A549 (cell line): ENCODE measurements around the gene HDAC1. TPM values are rescaled to one million over a fixed set of nuclear protein-coding genes. Genes with fewer than 3 reads are reported as not detected.
"Not testable (repeated sequence)": the region's sequence is repeated elsewhere in the genome, so short reads cannot be mapped to it uniquely, and the experiment has no call there.

Experiments used
- ATAC-seq, 2 experiments: fragments of 200-7000 bp in 1 of 2; fragments of >200 bp in 1 of 2; cut with Nextera tagmentation in 1 of 2; cut with Tn5 transposase in 1 of 2; 3 replicates each; pipeline versions ENCODE4 v1.8.0 to v1.9.1; 2018 to 2020; ENCODE audit warnings: mild to moderate bottlenecking in 1 of 2, moderate library complexity in 1 of 2
- CTCF ChIA-PET: fragments of 300-600 bp; sonication (Branson Sonifier 250); formaldehyde crosslinking; extraction: SDS; loops from one replicate; lab custom pipeline; 2021; ENCODE audit warnings: antibody characterized with exemption, inconsistent platforms; lab: Yijun Ruan, JAX
- POLR2A ChIA-PET: fragments of 350-600 bp; formaldehyde crosslinking; extraction: SDS; loops from one replicate; lab custom pipeline; 2021; ENCODE audit warnings: antibody characterized with exemption, inconsistent platforms; lab: Yijun Ruan, JAX
- DNase-seq, 2 experiments: peaks; one replicate each; pipeline versions ENCODE4 v3.0.0 to v3.0.0-alpha.2; 2011 to 2016; ENCODE audit warnings: low read depth in 1 of 2, low spot score in 1 of 2
- FAIRE-seq: peaks from 2 replicates; lab custom pipeline; 2011; peaks lifted over from hg19 to GRCh38; lab: Jason Lieb, UNC
- H3K27ac ChIP-seq, 2 experiments: fragments of >200 bp; sonication (Bioruptor Twin); formaldehyde crosslinking; 3 replicates each; pipeline ENCODE4 v1.5.1; 2016 to 2017
- H3K4me1 ChIP-seq: fragments of >200 bp; sonication (Bioruptor Twin); formaldehyde crosslinking; 3 replicates; pipeline ENCODE4 v1.6.1; 2016
- H3K4me2 ChIP-seq: fragments of >200 bp; sonication (Bioruptor Twin); formaldehyde crosslinking; 3 replicates; pipeline ENCODE4 v1.6.1; 2016
- H3K4me3 ChIP-seq: fragments of >200 bp; sonication (Bioruptor Twin); formaldehyde crosslinking; 3 replicates; pipeline ENCODE4 v1.5.1; 2016
- H3K9me3 ChIP-seq: fragments of >200 bp; sonication (Bioruptor Twin); formaldehyde crosslinking; 3 replicates; pipeline ENCODE4 v1.6.1; 2016
- CBX8 ChIP-seq: fragments of 200-600 bp; sonication (generic); IDR thresholded peaks from 2 replicates; pipeline ENCODE4 v1.6.1; 2016
- EHF ChIP-seq: fragments of 250-450 bp; sonication (Bioruptor Pico); IDR thresholded peaks from 2 replicates; pipeline ENCODE4 v1.5.0; 2020; ENCODE audit warnings: mild to moderate bottlenecking
- EHMT2 ChIP-seq: fragments of 200-600 bp; sonication (generic); IDR thresholded peaks from 2 replicates; pipeline ENCODE4 v1.6.1; 2016; ENCODE audit warnings: antibody characterized with exemption, low read depth, mild to moderate bottlenecking, moderate library complexity
- ELK1 ChIP-seq: fragments of 150-350 bp; IDR thresholded peaks from 2 replicates; pipeline ENCODE4 v1.6.1; 2014; ENCODE audit warnings: low read depth, mild to moderate bottlenecking, low read length
- FOSL2 ChIP-seq, 2 experiments: fragments of 450-650 bp in 1 of 2; fragments of >200 bp in 1 of 2; sonication (Bioruptor Twin) in 1 of 2; formaldehyde crosslinking; IDR thresholded peaks; 2 replicates each; pipeline versions ENCODE4 v1.5.0 to v1.6.1; 2016 to 2020; ENCODE audit warnings: mild to moderate bottlenecking in 1 of 2, moderate library complexity in 1 of 2
- GATA3 ChIP-seq: IDR thresholded peaks from 2 replicates; pipeline ENCODE4 v1.6.1; 2012; ENCODE audit warnings: borderline replicate concordance
- HEYL ChIP-seq: fragments of 250-450 bp; sonication (Bioruptor Pico); IDR thresholded peaks from 2 replicates; pipeline ENCODE4 v1.8.0; 2021; ENCODE audit warnings: mild to moderate bottlenecking, moderate library complexity
- HOXA7 ChIP-seq: fragments of 250-450 bp; sonication (Bioruptor Pico); IDR thresholded peaks from 2 replicates; pipeline ENCODE4 v1.5.0; 2020; ENCODE audit warnings: mild to moderate bottlenecking, moderate library complexity
- KDM1A ChIP-seq: fragments of 200-600 bp; sonication (generic); IDR thresholded peaks from 2 replicates; pipeline ENCODE4 v1.6.1; 2016; ENCODE audit warnings: low read depth, mild to moderate bottlenecking
- MAZ ChIP-seq: fragments of 150-350 bp; IDR thresholded peaks from 2 replicates; pipeline ENCODE4 v1.6.1; 2014; ENCODE audit warnings: antibody characterized with exemption, low read depth, low read length, borderline replicate concordance
- MYC ChIP-seq: IDR thresholded peaks from 2 replicates; pipeline ENCODE4 v1.6.1; 2012; ENCODE audit warnings: mild to moderate bottlenecking, inconsistent platforms, low read length, improper control_type of control experiment, borderline replicate concordance
- NPAS2 ChIP-seq: fragments of 250-450 bp; sonication (Bioruptor Pico); IDR thresholded peaks from 2 replicates; pipeline ENCODE4 v1.8.0; 2022; ENCODE audit warnings: mild to moderate bottlenecking, moderate library complexity, borderline replicate concordance
- PBX3 ChIP-seq: IDR thresholded peaks from 2 replicates; pipeline ENCODE4 v1.6.1; 2012
- POLR2A ChIP-seq: IDR thresholded peaks from 2 replicates; pipeline ENCODE4 v1.6.1; 2012; ENCODE audit warnings: mild to moderate bottlenecking, low read length
- RCOR1 ChIP-seq: fragments of 150-350 bp; IDR thresholded peaks from 2 replicates; pipeline ENCODE4 v1.6.1; 2014; ENCODE audit warnings: antibody characterized with exemption, low read length, low read depth
- SMC3 ChIP-seq: fragments of >200 bp; sonication (Bioruptor Twin); formaldehyde crosslinking; IDR thresholded peaks from 3 replicates; pipeline ENCODE4 v1.6.1; 2018; ENCODE audit warnings: inconsistent platforms
- TP53 ChIP-seq: fragments of 250-450 bp; sonication (Bioruptor Pico); IDR thresholded peaks from 2 replicates; pipeline ENCODE4 v1.5.0; 2021; ENCODE audit warnings: mild to moderate bottlenecking, moderate library complexity
- USF2 ChIP-seq: fragments of 450-650 bp; IDR thresholded peaks from 2 replicates; pipeline ENCODE4 v1.6.1; 2014; ENCODE audit warnings: antibody characterized with exemption
- ZC3H11A ChIP-seq: fragments of 450-650 bp; IDR thresholded peaks from 2 replicates; pipeline ENCODE4 v1.6.1; 2014; ENCODE audit warnings: antibody characterized with exemption, mild to moderate bottlenecking
- ZFP36 ChIP-seq: fragments of 450-650 bp; IDR thresholded peaks from 2 replicates; pipeline ENCODE4 v1.6.1; 2014; ENCODE audit warnings: borderline replicate concordance; ENCODE audit not compliant: partially characterized antibody
- ZNF302 ChIP-seq: fragments of 250-450 bp; sonication (Bioruptor Pico); IDR thresholded peaks from 2 replicates; pipeline ENCODE4 v1.9.0; 2021; ENCODE audit warnings: inconsistent platforms, mild to moderate bottlenecking, moderate library complexity
- WGBS: methylation state at CpG from one replicate; pipeline ENCODE4 v1.1.6; 2017; ENCODE audit errors: missing lambda C conversion rate; 5-methylcytosine and 5-hydroxymethylcytosine counted together
- polyA plus RNA-seq, 4 experiments: library from polyadenylated mRNA; depleted of rRNA in 3 of 4; stranded (reverse); fragments of >200 nt; fragmentation: RNase III in 1 of 4; extraction: RNeasy Plus Mini Kit Qiagen cat#74134 plus additional on column Dnase treatment in 1 of 4; gene quantifications; 2 replicates in 3 of 4; 3 replicates in 1 of 4; pipeline ENCODE4 v1.2.3, GENCODE V29; 2011 to 2017

HDAC1 gene
- polyA plus RNA-seq, 2 of the 4 experiments (the other 2 are of a cell fraction), result 99.6 to 135 TPM

GRCh38 chr1:32353886-32354570 lies 62.1 kb downstream of the HDAC1 start (continued):
- TF ChIP-seq ZFP36 (no peak), EHMT2 (no peak), GATA3 (no peak), HEYL (CRISPR knock-in tag) (no peak), EHF (no peak), SMC3 (no peak)
- TF ChIP-seq, all 56 proteins: peak for 0

GRCh38 chr1:32355778-32356177 lies 63.9 kb downstream of the HDAC1 start:
- FAIRE-seq, ATAC-seq, DNase-seq, H3K4me2 ChIP-seq, H3K4me3 ChIP-seq, H3K4me1 ChIP-seq, H3K9me3 ChIP-seq, POLR2A ChIA-PET, H3K27ac ChIP-seq: not testable (repeated sequence)
- 88% methylated on average over 6 of the region's 6 CpGs for WGBS
- CTCF ChIA-PET, result interaction anchor here (0.7 kb wide), 1 partner anchor 40 kb away, joined by 4 read pairs; no protein-coding TSS in a partner anchor

GRCh38 chr1:32356478-32356877 lies 64.6 kb downstream of the HDAC1 start:
- Histone ChIP-seq H3K4me1 (peaks cover 7% of the 10 kb centered on the region), H3K9me3 (no peaks in the 10 kb centered on the region), H3K4me3 (no peak overlapping the region), H3K4me2 (no peak overlapping the region), H3K27ac (no peak overlapping the region)
- ChIA-PET CTCF (no interaction called here), POLR2A (no interaction called here)
- ATAC-seq (no peak), DNase-seq (no peak), FAIRE-seq (no peak)
- WGBS, result 75% methylated on average over 1 of the region's 1 CpG
- TF ChIP-seq FOSL2 (IDR thresholded peaks at IDR 0.05), result no peak
- TF ChIP-seq FOSL2 (CRISPR knock-in tag; IDR thresholded peaks at IDR 0.05), result no peak
- no peak for TF ChIP-seq ZC3H11A
- TF ChIP-seq RCOR1, result no peak
- no peak for TF ChIP-seq USF2
- no peak for TF ChIP-seq HOXA7 (CRISPR knock-in tag)
- no peak for TF ChIP-seq PBX3
- no peak for TF ChIP-seq CBX8
- TF ChIP-seq HEYL (CRISPR knock-in tag), result no peak
- TF ChIP-seq ELK1, result no peak
- no peak for TF ChIP-seq EHF
- no peak for TF ChIP-seq NPAS2 (CRISPR knock-in tag)

- 71% methylated on average over 6 of the region's 6 CpGs for WGBS
- peaks cover 1% of the 10 kb centered on the region for H3K4me1 ChIP-seq
- no peak overlapping the region for H3K27ac ChIP-seq
- H3K4me3 ChIP-seq, result no peak overlapping the region
- CTCF ChIA-PET, result interaction anchor here (0.6 to 1.1 kb wide), 3 partner anchors 20 to 162 kb away, joined by 3 to 4 read pairs (median 3); no protein-coding TSS in a partner anchor
- ATAC-seq, result peak; percentile 9 to 17; a peak in 1 of 6 replicates
- H3K9me3 ChIP-seq, result no peaks in the 10 kb centered on the region
- TF ChIP-seq MYC, result no peak
- no peak for TF ChIP-seq HEYL (CRISPR knock-in tag)
- no peak for TF ChIP-seq POLR2A
- no peak for TF ChIP-seq MAZ
- no peak for TF ChIP-seq TP53 (CRISPR knock-in tag)
- TF ChIP-seq ZNF302 (CRISPR knock-in tag), result no peak
- TF ChIP-seq ZC3H11A, result no peak
- no peak for TF ChIP-seq KDM1A
- H3K4me2 ChIP-seq, result no peak overlapping the region
- POLR2A ChIA-PET, result no interaction called here
- FAIRE-seq, result no peak
- no peak for DNase-seq
Measured at GRCh38 chr1:32357614-32358013, 65.7 kb downstream of the HDAC1 start.
